ENCODE results near the gene DSN1.

The DSN1 gene

DNA sequence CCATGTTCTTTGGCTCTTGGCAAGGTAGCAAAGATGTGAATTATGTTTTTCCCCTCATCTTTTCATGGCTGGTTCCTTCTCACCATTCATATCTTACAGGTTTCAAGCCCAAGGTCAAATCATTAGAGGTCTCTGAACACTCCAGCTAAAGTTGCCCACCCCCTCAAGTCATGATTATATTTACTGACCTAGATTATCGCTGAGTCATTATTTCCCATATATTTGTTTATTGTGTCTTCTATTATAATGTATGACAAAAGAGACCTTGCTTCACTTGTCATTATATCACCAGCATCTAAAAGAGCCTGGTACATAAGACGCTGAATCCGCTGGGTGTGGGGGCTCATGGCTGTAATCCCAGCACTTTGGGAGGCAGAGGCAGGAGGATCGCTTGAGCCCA is 12.4 kb downstream of the DSN1 start:
- peaks cover 24% of the 10 kb centered on the region for H3K4me1 ChIP-seq (ENCODE audit: control insufficient read depth, low read length)
- no peaks in the 10 kb centered on the region for H3K9me2 ChIP-seq (replicated peaks; ENCODE audit: control insufficient read depth, low read length)
- H3K36me3 ChIP-seq (ENCODE audit: control insufficient read depth, low read length): peaks cover 58% of the 10 kb centered on the region
- TF ChIP-seq EZH2phosphoT487 (IDR thresholded peaks at IDR 0.05; ENCODE audit: borderline replicate concordance, low read length) (no peak), CTCF (IDR thresholded peaks at IDR 0.05; ENCODE audit: low read depth, low read length, poor library complexity, severe bottlenecking) (no peak)
- no peak overlapping the region for H3K4me3 ChIP-seq (ENCODE audit: low read length)
- 0 out of 2 replicates have a peak, but pooled peaks cover 3% of the 10 kb centered on the region for H3K79me2 ChIP-seq (ENCODE audit: control insufficient read depth, low read length)
- H3F3A ChIP-seq (ENCODE audit: control insufficient read depth, insufficient read depth): peaks cover 4% of the 10 kb centered on the region; the same call in 1 of the 2 replicates
- H4K20me1 ChIP-seq (ENCODE audit: control insufficient read depth, insufficient read depth, low read depth, low read length): no peaks in the 10 kb centered on the region
- H3K4me2 ChIP-seq (ENCODE audit: low read length): no peak overlapping the region
- H3K9me3 ChIP-seq (ENCODE audit: control insufficient read depth, insufficient read depth, low read length): no peaks in the 10 kb centered on the region
- H3K27me3 ChIP-seq (ENCODE audit: control insufficient read depth, low read length): no peaks in the 10 kb centered on the region
- H3K27ac ChIP-seq (ENCODE audit: low read depth, low read length): no peak overlapping the region

DNA sequence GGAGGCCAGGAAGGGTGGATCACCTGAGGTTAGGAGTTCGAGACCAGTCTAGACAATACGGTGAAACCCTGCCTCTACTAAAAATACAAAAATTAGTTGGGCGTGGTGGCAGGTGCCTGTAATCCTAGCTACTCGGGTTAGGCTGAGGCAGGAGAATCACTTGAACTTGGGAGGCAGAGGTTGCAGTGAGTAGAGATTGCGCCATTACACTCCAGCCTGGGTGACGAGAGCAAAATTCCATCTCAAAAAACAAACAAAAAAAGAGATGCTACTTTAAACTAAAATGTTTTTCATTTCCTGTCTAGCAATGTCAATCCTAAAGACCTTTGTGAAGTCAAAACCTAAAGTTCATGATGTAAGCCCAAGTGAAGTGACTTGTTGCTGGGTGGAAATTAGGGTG is 12.9 kb downstream of the DSN1 start:
- Histone ChIP-seq H3K27me3 (ENCODE audit: control insufficient read depth, low read length) (no peaks in the 10 kb centered on the region), H3F3A (ENCODE audit: control insufficient read depth, insufficient read depth) (peaks cover 4% of the 10 kb centered on the region; the same call in 1 of the 2 replicates), H3K9me2 (replicated peaks; ENCODE audit: control insufficient read depth, low read length) (no peaks in the 10 kb centered on the region), H3K4me3 (ENCODE audit: low read length) (no peak overlapping the region), H3K27ac (ENCODE audit: low read depth, low read length) (no peak overlapping the region), H4K20me1 (ENCODE audit: control insufficient read depth, insufficient read depth, low read depth, low read length) (no peaks in the 10 kb centered on the region), H3K4me1 (ENCODE audit: control insufficient read depth, low read length) (peaks cover 24% of the 10 kb centered on the region), H3K36me3 (ENCODE audit: control insufficient read depth, low read length) (peaks cover 59% of the 10 kb centered on the region), H3K4me2 (ENCODE audit: low read length) (no peak overlapping the region), H3K79me2 (ENCODE audit: control insufficient read depth, low read length) (0 out of 2 replicates have a peak, but pooled peaks cover 3% of the 10 kb centered on the region), H3K9me3 (ENCODE audit: control insufficient read depth, insufficient read depth, low read length) (no peaks in the 10 kb centered on the region)
- TF ChIP-seq EZH2phosphoT487 (IDR thresholded peaks at IDR 0.05; ENCODE audit: borderline replicate concordance, low read length) (no peak), CTCF (IDR thresholded peaks at IDR 0.05; ENCODE audit: low read depth, low read length, poor library complexity, severe bottlenecking) (no peak)

DNA sequence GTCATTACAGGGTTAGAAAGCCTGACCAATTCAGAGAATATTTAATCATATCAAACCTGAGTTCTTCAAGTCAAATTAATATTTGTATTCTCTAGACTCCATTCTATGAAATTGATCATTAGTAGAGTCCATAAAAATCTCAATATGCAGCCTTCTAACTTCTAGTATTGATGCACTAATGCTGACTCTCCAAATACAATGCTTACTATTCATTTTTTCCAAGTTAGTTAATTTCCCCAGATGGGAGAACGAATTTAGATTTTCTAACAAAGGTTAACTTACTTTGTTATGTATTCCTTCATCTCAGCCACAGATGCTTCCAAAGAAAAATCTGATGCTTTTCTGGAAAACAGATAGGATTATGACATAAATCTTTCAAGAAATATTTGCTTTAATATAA is 15.3 kb downstream of the DSN1 start:
- Histone ChIP-seq H3K36me3 (ENCODE audit: control insufficient read depth, low read length) (peaks cover 68% of the 10 kb centered on the region), H3K4me2 (ENCODE audit: low read length) (peak overlapping the region; percentile 79)

More for the DNA sequence above, 15.3 kb downstream of the DSN1 start:
- no peaks in the 10 kb centered on the region for H4K20me1 ChIP-seq (ENCODE audit: control insufficient read depth, insufficient read depth, low read depth, low read length)
- H3K4me1 ChIP-seq (ENCODE audit: control insufficient read depth, low read length): peaks cover 29% of the 10 kb centered on the region
- 0 out of 2 replicates have a peak, but pooled peaks cover 3% of the 10 kb centered on the region for H3K79me2 ChIP-seq (ENCODE audit: control insufficient read depth, low read length)
- no peak for TF ChIP-seq EZH2phosphoT487 (IDR thresholded peaks at IDR 0.05; ENCODE audit: borderline replicate concordance, low read length)
- TF ChIP-seq CTCF (IDR thresholded peaks at IDR 0.05; ENCODE audit: low read depth, low read length, poor library complexity, severe bottlenecking): no peak
- H3K27me3 ChIP-seq (ENCODE audit: control insufficient read depth, low read length): no peaks in the 10 kb centered on the region
- H3K9me3 ChIP-seq (ENCODE audit: control insufficient read depth, insufficient read depth, low read length): no peaks in the 10 kb centered on the region
- H3F3A ChIP-seq (ENCODE audit: control insufficient read depth, insufficient read depth): peaks cover 4% of the 10 kb centered on the region; the same call in 1 of the 2 replicates
- H3K27ac ChIP-seq (ENCODE audit: low read depth, low read length): peak overlapping the region; percentile 67
- H3K4me3 ChIP-seq (ENCODE audit: low read length): peak overlapping the region; percentile 61
- H3K9me2 ChIP-seq (replicated peaks; ENCODE audit: control insufficient read depth, low read length): no peaks in the 10 kb centered on the region

Data from DOHH2 (cell line).